K562 (cell line): ENCODE results near the gene GRB14. TPM values are rescaled to one million over a fixed set of nuclear protein-coding genes. Genes with fewer than 3 reads are reported as not detected.

Experiments
- ATAC-seq: fragments of 200-7000 bp; cut with Tn5 transposase; 3 replicates; pipeline ENCODE4 v1.9.1; 2020; ENCODE audit warnings: moderate library complexity
- BruUV-seq: library from RNA; stranded (reverse); fragments of 400-500 nt; replicated peaks from 2 replicates; lab custom pipeline; 2021; lab: Mats Ljungman, UMichigan
- CTCF ChIA-PET: fragments of 300-600 bp; formaldehyde crosslinking; extraction: SDS; loops from one replicate; lab custom pipeline; 2021; ENCODE audit warnings: low intra/inter-chr PET ratio; lab: Yijun Ruan, JAX
- POLR2A ChIA-PET: fragments of 300-600, 350-650 bp; sonication (Branson Sonifier 250); formaldehyde crosslinking; extraction: SDS; loops from one replicate; lab custom pipeline; 2021; ENCODE audit warnings: antibody characterized with exemption, inconsistent platforms; lab: Yijun Ruan, JAX
- DNase-seq, 4 experiments: peaks; one replicate each; pipeline versions ENCODE4 v3.0.0 to v3.0.0-alpha.2; 2011 to 2018; ENCODE audit warnings: low spot score in 3 of 4, mixed read lengths in 3 of 4; ENCODE audit errors: extremely low read depth in 1 of 4
- FAIRE-seq: peaks from 2 replicates; lab custom pipeline; 2011; peaks lifted over from hg19 to GRCh38; lab: Jason Lieb, UNC
- H2AFZ ChIP-seq: 2 replicates; pipeline ENCODE4 v1.6.0; 2011; ENCODE audit warnings: low read depth, low read length, control low read depth, inconsistent platforms
- H3K27ac ChIP-seq: fragments of 200-600 bp; 3 replicates; pipeline ENCODE4 v1.8.0; 2011; ENCODE audit warnings: low read depth, mild to moderate bottlenecking, control low read depth, inconsistent platforms, low read length, moderate library complexity, mixed read lengths; ENCODE audit errors: extremely low read depth
- H3K27me3 ChIP-seq, 2 experiments: fragments of 300-600 bp in 1 of 2; 2 replicates in 1 of 2; 3 replicates in 1 of 2; pipeline versions ENCODE4 v1.6.0 to v1.8.0; 2011; ENCODE audit warnings: inconsistent platforms in 2 of 2, low read length in 2 of 2, mild to moderate bottlenecking in 1 of 2, mixed read lengths in 1 of 2, moderate library complexity in 1 of 2; ENCODE audit not compliant: control insufficient read depth in 2 of 2, insufficient read depth in 2 of 2
- H3K36me3 ChIP-seq: fragments of 300-600 bp; 3 replicates; pipeline ENCODE4 v1.8.0; 2011; ENCODE audit warnings: mild to moderate bottlenecking, low read length, inconsistent platforms; ENCODE audit not compliant: control insufficient read depth, insufficient read depth
- H3K4me1 ChIP-seq, 2 experiments: fragments of 200-600 bp in 1 of 2; replicated peaks in 1 of 2; 2 replicates in 1 of 2; 3 replicates in 1 of 2; pipeline versions ENCODE4 v1.5.1 to v1.8.0; 2011; ENCODE audit warnings: inconsistent platforms in 2 of 2, low read length in 2 of 2, mild to moderate bottlenecking in 1 of 2, mixed read lengths in 1 of 2, moderate library complexity in 1 of 2; ENCODE audit not compliant: control insufficient read depth in 2 of 2, insufficient read depth in 2 of 2
- H3K4me2 ChIP-seq: 2 replicates; pipeline ENCODE4 v1.6.1; 2011; ENCODE audit warnings: low read length, control low read depth, inconsistent platforms, mixed read lengths; ENCODE audit not compliant: insufficient read depth
- H3K4me3 ChIP-seq: fragments of 200-600 bp; sonication (generic), shearing (Covaris generic); 2 replicates; pipeline ENCODE4 v1.5.1; 2016; ENCODE audit warnings: control low read depth, inconsistent platforms
- H3K79me2 ChIP-seq: fragments of 200-600 bp; 3 replicates; pipeline ENCODE4 v1.8.0; 2011; ENCODE audit warnings: low read length, inconsistent platforms; ENCODE audit not compliant: control insufficient read depth, insufficient read depth
- H3K9ac ChIP-seq, 2 experiments: 2 replicates each; pipeline versions ENCODE4 v1.6.0 to v1.6.1; 2011; ENCODE audit warnings: low read depth in 2 of 2, low read length in 2 of 2, control low read depth in 1 of 2, inconsistent platforms in 1 of 2, mild to moderate bottlenecking in 1 of 2, mixed read lengths in 1 of 2; ENCODE audit not compliant: insufficient read depth in 1 of 2
- H3K9me1 ChIP-seq: one replicate; pipeline ENCODE4 v1.6.0; 2011; ENCODE audit warnings: inconsistent platforms, mild to moderate bottlenecking, low read length, moderate library complexity; ENCODE audit not compliant: control insufficient read depth, insufficient read depth
- H3K9me3 ChIP-seq: replicated peaks from 2 replicates; pipeline ENCODE4 v1.5.1; 2011; ENCODE audit warnings: low read depth, low read length, inconsistent platforms; ENCODE audit not compliant: control insufficient read depth, insufficient read depth
- H4K20me1 ChIP-seq: replicated peaks from 2 replicates; pipeline ENCODE4 v1.6.1; 2011; ENCODE audit warnings: low read length, inconsistent platforms, mixed read lengths; ENCODE audit not compliant: control insufficient read depth, insufficient read depth
- CBX3 ChIP-seq, 2 experiments: IDR thresholded peaks; 1 replicate in 1 of 2; 2 replicates in 1 of 2; pipeline ENCODE4 v1.6.1; 2012; ENCODE audit warnings: inconsistent platforms in 2 of 2, low read length in 2 of 2, borderline replicate concordance in 1 of 2, control low read depth in 1 of 2
- EP300 ChIP-seq: IDR thresholded peaks from 2 replicates; pipeline ENCODE4 v1.6.1; 2012; ENCODE audit warnings: low read length, improper control_type of control experiment
- GTF3C2 ChIP-seq: IDR thresholded peaks from 3 replicates; pipeline ENCODE4 v1.6.1; 2011; ENCODE audit warnings: borderline replicate concordance, mild to moderate bottlenecking, moderate library complexity; ENCODE audit not compliant: insufficient read length; ENCODE audit errors: extremely low read depth
- IRF9 ChIP-seq: fragments of 450-650 bp; IDR thresholded peaks from 2 replicates; pipeline ENCODE4 v1.6.1; 2016; ENCODE audit warnings: missing biosample characterization, missing genetic modification characterization
- KAT7 ChIP-seq: sonication (generic); formaldehyde crosslinking; IDR thresholded peaks from 2 replicates; pipeline ENCODE4 v1.8.0; 2022; ENCODE audit warnings: missing genetic modification reagents, mild to moderate bottlenecking, borderline replicate concordance
- KDM4B ChIP-seq, 2 experiments: fragments of 450-650 bp in 1 of 2; sonication (generic) in 1 of 2; IDR thresholded peaks; 2 replicates each; pipeline ENCODE4 v1.6.1; 2016 to 2017; ENCODE audit warnings: borderline replicate concordance in 2 of 2, antibody characterized with exemption in 1 of 2, low read depth in 1 of 2, mild to moderate bottlenecking in 1 of 2
- MTA1 ChIP-seq: fragments of 450-650 bp; IDR thresholded peaks from 2 replicates; pipeline ENCODE4 v1.6.1; 2017; ENCODE audit warnings: borderline replicate concordance
- NFE2 ChIP-seq: IDR thresholded peaks from 2 replicates; pipeline ENCODE4 v1.6.1; 2014; ENCODE audit warnings: antibody characterized with exemption, low read depth
- SAFB2 ChIP-seq: fragments of 200-400 bp; formaldehyde crosslinking; IDR thresholded peaks from 2 replicates; pipeline ENCODE4 v1.6.1; 2018; ENCODE audit warnings: borderline replicate concordance, low read length, low read depth, moderate library complexity; ENCODE audit not compliant: severe bottlenecking
- ZFP1 ChIP-seq: fragments of 450-650 bp; formaldehyde crosslinking; IDR thresholded peaks from 2 replicates; pipeline ENCODE4 v1.4.0; 2020; ENCODE audit warnings: mild to moderate bottlenecking, mixed read lengths
- ZNF140 ChIP-seq: fragments of 250-450 bp; sonication (Bioruptor Pico); IDR thresholded peaks from 2 replicates; pipeline ENCODE4 v1.8.0; 2021; ENCODE audit warnings: moderate library complexity, mild to moderate bottlenecking, inconsistent platforms
- ZNF347 ChIP-seq: fragments of 450-650 bp; formaldehyde crosslinking; IDR thresholded peaks from 2 replicates; pipeline ENCODE4 v1.4.0; 2020; ENCODE audit warnings: low read depth, mild to moderate bottlenecking, moderate library complexity
- WGBS: fragments of 100-300 bp; shearing (Covaris generic); methylation state at CpG from one replicate; pipeline ENCODE4 v1.1.6; 2016; ENCODE audit warnings: low coverage, mixed read lengths; ENCODE audit not compliant: insufficient coverage; ENCODE audit errors: missing lambda C conversion rate; 5-methylcytosine and 5-hydroxymethylcytosine counted together
- in situ Hi-C: fragments of 300-500 bp; cut with MboI; formaldehyde crosslinking; loops from 4 replicates; pipeline ENCODE4 v1.15.0; 2018; ENCODE audit warnings: inconsistent platforms, mixed read lengths
- intact Hi-C: fragments of 100-400 bp; cut with micrococcal nuclease; formaldehyde crosslinking; loops from 2 replicates; pipeline ENCODE4 v1.14.2; 2022
- polyA plus RNA-seq, 8 experiments: library from polyadenylated mRNA; depleted of rRNA in 4 of 8; stranded (reverse) in 5 of 8; unstranded in 3 of 8; fragments of >200 nt; fragmentation: Nextera tagmentation in 2 of 8; fragmentation: Illumina TruSeq in 1 of 8; extraction: Ambion mirVana in 2 of 8; extraction: Trizol in 1 of 8; gene quantifications; 2 replicates each; pipeline versions ENCODE4 v1.2.1 to v1.2.3, GENCODE V29; 2011 to 2014; ENCODE audit warnings: inconsistent platforms in 1 of 8, missing spikeins in 1 of 8
- total RNA-seq, 7 experiments: library from RNA; depleted of rRNA in 6 of 7; stranded (reverse); fragments of >200 nt in 6 of 7; fragmentation: Illumina TruSeq in 2 of 7; extraction: Trizol in 2 of 7; gene quantifications; 2 replicates each; pipeline versions ENCODE4 v1.2.1 to v1.2.3, GENCODE V29; 2011 to 2021; ENCODE audit warnings: low replicate concordance in 1 of 7

The GRB14 gene
- total and polyA plus RNA-seq, 9 of the 15 experiments (the other 6 are each of a cell fraction or from before 2014, with no cell fraction given): not detected

GRCh38 chr2:164523726-164524125 lies 97.6 kb downstream of the GRB14 start:
- FAIRE-seq (no peak), ATAC-seq (no peak), DNase-seq (no peak)
- H3K27me3 ChIP-seq: no peaks in the 10 kb centered on the region
- no peaks in the 10 kb centered on the region for H3K36me3 ChIP-seq
- H3K4me2 ChIP-seq: no peak overlapping the region
- no peak overlapping the region for H3K27ac ChIP-seq
- intact Hi-C loops: no loop called here
- WGBS: 0% methylated on average over 1 of the region's 1 CpG
- H3K9ac ChIP-seq: no peak overlapping the region
- BruUV-seq: no TSS peak
- H3K4me3 ChIP-seq: no peak overlapping the region
- H3K9me1 ChIP-seq: no peaks in the 10 kb centered on the region
- H2AFZ ChIP-seq: no peak overlapping the region
- H3K79me2 ChIP-seq: no peaks in the 10 kb centered on the region
- in situ Hi-C loops: no loop called here
- no peaks in the 10 kb centered on the region for H3K4me1 ChIP-seq
- no peak for TF ChIP-seq ZNF347
- TF ChIP-seq CBX3 (IDR thresholded peaks at IDR 0.05; ENCODE audit: borderline replicate concordance in 1 of 2, low read length in 2 of 2): no peak
- TF ChIP-seq IRF9 (tag): no peak
- TF ChIP-seq KDM4B (IDR thresholded peaks at IDR 0.05; ENCODE audit: borderline replicate concordance in 2 of 2, low read depth in 1 of 2): no peak
- no peak for TF ChIP-seq MTA1
- POLR2A ChIA-PET: interaction anchor here (1.0 kb wide), 1 partner anchor 10 kb away, joined by 3 read pairs; no protein-coding TSS in a partner anchor
- no peaks in the 10 kb centered on the region for H3K9me3 ChIP-seq
- no peaks in the 10 kb centered on the region for H4K20me1 ChIP-seq
- CTCF ChIA-PET: no interaction called here

GRCh38 chr2:164523009-164523408 lies 98.3 kb downstream of the GRB14 start:
- Histone ChIP-seq H3K4me2 (no peak overlapping the region), H3K79me2 (no peaks in the 10 kb centered on the region), H3K9me1 (no peaks in the 10 kb centered on the region), H3K36me3 (no peaks in the 10 kb centered on the region), H2AFZ (no peak overlapping the region), H3K9ac (no peak overlapping the region), H3K27ac (no peak overlapping the region), H3K4me1 (no peaks in the 10 kb centered on the region), H3K4me3 (no peak overlapping the region), H4K20me1 (no peaks in the 10 kb centered on the region), H3K9me3 (no peaks in the 10 kb centered on the region), H3K27me3 (no peaks in the 10 kb centered on the region)
- DNase-seq (no peak), FAIRE-seq (no peak), ATAC-seq (no peak)
- in situ Hi-C loops: no loop called here
- BruUV-seq: no TSS peak
- intact Hi-C loops: no loop called here
- WGBS: 0% methylated on average over 3 of the region's 3 CpGs
- CTCF ChIA-PET: no interaction called here
- POLR2A ChIA-PET: no interaction called here
- TF ChIP-seq KAT7 (CRISPR knock-in tag) (no peak), ZNF140 (CRISPR knock-in tag) (no peak), EP300 (no peak), GTF3C2 (no peak), ZFP1 (CRISPR knock-in tag) (no peak), NFE2 (no peak), SAFB2 (no peak)
